HG02840 (cell line): Measurements from ENCODE around the gene BRSK2.

Experiments
- ATAC-seq: cut with Tn5 transposase; IDR thresholded peaks from one replicate; pipeline ENCODE4 v1.9.1; 2021; ENCODE audit warnings: mild to moderate bottlenecking, moderate library complexity, moderate number of reproducible peaks; ENCODE audit not compliant: unreplicated experiment, low FRiP score

The BRSK2 gene

GRCh38 chr11:1475841-1476240 is 86.1 kb downstream of the BRSK2 start:
- no peak for ATAC-seq

- no peak for ATAC-seq
These were observed 87.4 kb downstream of the BRSK2 start for GRCh38 chr11:1476940-1477736.

GRCh38 chr11:1478011-1478410 is 88.3 kb downstream of the BRSK2 start:
- ATAC-seq = no peak

GRCh38 chr11:1478544-1478943 is 88.8 kb downstream of the BRSK2 start:
- ATAC-seq = no peak

GRCh38 chr11:1479006-1479677 is 89.4 kb downstream of the BRSK2 start:
- ATAC-seq = no peak

- no peak for ATAC-seq
These were observed 90.0 kb downstream of the BRSK2 start for GRCh38 chr11:1479678-1480118.

- no peak for ATAC-seq
These were observed 90.4 kb downstream of the BRSK2 start for GRCh38 chr11:1480191-1480554.

GRCh38 chr11:1480555-1481482 is 91.1 kb downstream of the BRSK2 start:
- ATAC-seq = no peak

GRCh38 chr11:1481483-1481825 is 91.7 kb downstream of the BRSK2 start:
- no peak for ATAC-seq

- no peak for ATAC-seq
These were observed 92.2 kb downstream of the BRSK2 start for GRCh38 chr11:1481861-1482441.

GRCh38 chr11:1482581-1483444 is 93.1 kb downstream of the BRSK2 start:
- no peak for ATAC-seq

- ATAC-seq = no peak
These were observed 93.8 kb downstream of the BRSK2 start for GRCh38 chr11:1483445-1483961.

- ATAC-seq = no peak
These were observed 94.4 kb downstream of the BRSK2 start for GRCh38 chr11:1484061-1484671.

GRCh38 chr11:1484695-1485503 is 95.2 kb downstream of the BRSK2 start:
- ATAC-seq = no peak

- no peak for ATAC-seq
These were observed 95.8 kb downstream of the BRSK2 start for GRCh38 chr11:1485504-1485885.

GRCh38 chr11:1486054-1486825 is 96.5 kb downstream of the BRSK2 start, which contains the start of gene MOB2:
Gene MOB2, minus strand, starts transcription at chr11:1486779. Its CDS starts 223 bp downstream, at chr11:1486556.
- no peak for ATAC-seq

- ATAC-seq = no peak
These were observed 97.5 kb downstream of the BRSK2 start for GRCh38 chr11:1487091-1487850.
